Keratinocyte (primary cell): ENCODE results near the gene BRICD5. TPM values are rescaled to one million over a fixed set of nuclear protein-coding genes. Genes with fewer than 3 reads are reported as not detected.

ENCODE experiments used
- DNase-seq: peaks from one replicate; pipeline ENCODE4 v3.0.0-alpha.2; 2011; ENCODE audit warnings: low read depth, missing footprints, low spot score
- FAIRE-seq: peaks from 2 replicates; lab custom pipeline; 2011; peaks lifted over from hg19 to GRCh38; lab: Jason Lieb, UNC
- H2AFZ ChIP-seq: 2 replicates; pipeline ENCODE4 v1.6.0; 2012; ENCODE audit warnings: low read length, control low read depth, inconsistent platforms; ENCODE audit not compliant: control insufficient read depth
- H3K27ac ChIP-seq: 2 replicates; pipeline ENCODE4 v1.5.1; 2011; ENCODE audit warnings: low read length; ENCODE audit not compliant: control insufficient read depth, insufficient read depth
- H3K27me3 ChIP-seq: 3 replicates; pipeline ENCODE4 v1.6.0; 2011; ENCODE audit warnings: low read length; ENCODE audit not compliant: control insufficient read depth, insufficient read depth; ENCODE audit errors: extremely low read depth
- H3K36me3 ChIP-seq, 2 experiments: 2 replicates in 1 of 2; 3 replicates in 1 of 2; pipeline ENCODE4 v1.5.1; 2011; ENCODE audit warnings: low read length in 2 of 2, mild to moderate bottlenecking in 1 of 2; ENCODE audit not compliant: control insufficient read depth in 2 of 2, insufficient read depth in 2 of 2; ENCODE audit errors: extremely low read depth in 1 of 2
- H3K4me1 ChIP-seq: 3 replicates; pipeline ENCODE4 v1.5.1; 2011; ENCODE audit warnings: low read length; ENCODE audit not compliant: control insufficient read depth, insufficient read depth; ENCODE audit errors: extremely low read depth
- H3K4me2 ChIP-seq: 3 replicates; pipeline ENCODE4 v1.6.0; 2011; ENCODE audit warnings: low read depth, low read length; ENCODE audit not compliant: control insufficient read depth, insufficient read depth; ENCODE audit errors: extremely low read depth
- H3K4me3 ChIP-seq, 3 experiments: fragments of 200-600 bp in 1 of 3; sonication (generic) in 1 of 3; 2 replicates in 2 of 3; 3 replicates in 1 of 3; pipeline ENCODE4 v1.5.1; 2011 to 2016; ENCODE audit warnings: low read length in 3 of 3, mild to moderate bottlenecking in 3 of 3, control low read depth in 2 of 3, inconsistent platforms in 1 of 3, low read depth in 1 of 3, mixed read lengths in 1 of 3, mixed run types in 1 of 3, moderate library complexity in 1 of 3; ENCODE audit not compliant: control insufficient read depth in 2 of 3, insufficient read depth in 2 of 3; ENCODE audit errors: extremely low read depth in 1 of 3
- H3K79me2 ChIP-seq: 2 replicates; pipeline ENCODE4 v1.6.0; 2012; ENCODE audit warnings: low read length; ENCODE audit not compliant: control insufficient read depth, insufficient read depth
- H3K9ac ChIP-seq: 3 replicates; pipeline ENCODE4 v1.6.0; 2011; ENCODE audit warnings: low read length; ENCODE audit not compliant: control insufficient read depth, insufficient read depth; ENCODE audit errors: extremely low read depth
- H3K9me1 ChIP-seq: 3 replicates; pipeline ENCODE4 v1.6.0; 2011; ENCODE audit warnings: low read length; ENCODE audit not compliant: control insufficient read depth, insufficient read depth; ENCODE audit errors: extremely low read depth
- H3K9me3 ChIP-seq: 2 replicates; pipeline ENCODE4 v1.5.1; 2012; ENCODE audit warnings: low read depth, low read length; ENCODE audit not compliant: control insufficient read depth
- H4K20me1 ChIP-seq: 3 replicates; pipeline ENCODE4 v1.6.0; 2011; ENCODE audit warnings: low read length; ENCODE audit not compliant: control insufficient read depth, insufficient read depth; ENCODE audit errors: extremely low read depth
- EZH2 ChIP-seq: IDR thresholded peaks from one replicate; pipeline ENCODE4 v1.6.1; 2012; ENCODE audit warnings: inconsistent platforms, mild to moderate bottlenecking, low read length, moderate library complexity
- dilution Hi-C: fragments of 300-500 bp; cut with MboI; formaldehyde crosslinking; loops from one replicate; pipeline ENCODE4 v1.7.0; 2020; ENCODE audit warnings: low sequenced_read_pairs; ENCODE audit not compliant: extremely low pct_ligation_motif_present
- polyA plus RNA-seq, 5 experiments: library from polyadenylated mRNA; depleted of rRNA in 3 of 5; stranded (reverse) in 3 of 5; stranded (forward) in 1 of 5; unstranded in 1 of 5; fragments of >200 nt; gene quantifications; 1 replicate in 1 of 5; 2 replicates in 3 of 5; 3 replicates in 1 of 5; pipeline versions ENCODE4 v1.2.1 to v1.2.3, GENCODE V29; 2011 to 2012; ENCODE audit warnings: missing spikeins in 2 of 5, low read depth in 1 of 5, low replicate concordance in 1 of 5
- TF ChIP-seq, protein P1 (sequence below), 3 experiments: IDR thresholded peaks in 1 of 3; conservative IDR thresholded peaks in 1 of 3; optimal IDR thresholded peaks in 1 of 3; 2 replicates in 2 of 3; 3 replicates in 1 of 3; pipeline versions ENCODE3 to v1.5.1; 2011; ENCODE audit warnings: low read length in 3 of 3, mild to moderate bottlenecking in 3 of 3, moderate library complexity in 2 of 3, control low read depth in 1 of 3, inconsistent platforms in 1 of 3; ENCODE audit not compliant: insufficient read depth in 2 of 3; ENCODE audit errors: extremely low read depth in 1 of 3

The BRICD5 gene
- polyA plus RNA-seq, 1 donor (not counting 4 experiments of a cell fraction or from before 2014, with no cell fraction given): 1.8 TPM

- no peak overlapping the region for H3K27ac ChIP-seq
- H3K36me3 ChIP-seq: peaks cover 0 to 15% of the 10 kb centered on the region in 2 experiments
- no peaks in the 10 kb centered on the region for H3K27me3 ChIP-seq
- H3K9me3 ChIP-seq: no peaks in the 10 kb centered on the region
- dilution Hi-C loops: no loop called here
- H3K4me2 ChIP-seq: no peak overlapping the region
- no peak for FAIRE-seq
- DNase-seq: no peak
- no peaks in the 10 kb centered on the region for H4K20me1 ChIP-seq
- peaks cover 20% of the 10 kb centered on the region for H3K79me2 ChIP-seq
- no peak overlapping the region for H3K9ac ChIP-seq
- H2AFZ ChIP-seq: no peak overlapping the region
- peaks cover 13% of the 10 kb centered on the region for H3K4me1 ChIP-seq
- H3K4me3 ChIP-seq: no peak overlapping the region
- TF ChIP-seq EZH2: no peak
- TF ChIP-seq, protein P1, sequence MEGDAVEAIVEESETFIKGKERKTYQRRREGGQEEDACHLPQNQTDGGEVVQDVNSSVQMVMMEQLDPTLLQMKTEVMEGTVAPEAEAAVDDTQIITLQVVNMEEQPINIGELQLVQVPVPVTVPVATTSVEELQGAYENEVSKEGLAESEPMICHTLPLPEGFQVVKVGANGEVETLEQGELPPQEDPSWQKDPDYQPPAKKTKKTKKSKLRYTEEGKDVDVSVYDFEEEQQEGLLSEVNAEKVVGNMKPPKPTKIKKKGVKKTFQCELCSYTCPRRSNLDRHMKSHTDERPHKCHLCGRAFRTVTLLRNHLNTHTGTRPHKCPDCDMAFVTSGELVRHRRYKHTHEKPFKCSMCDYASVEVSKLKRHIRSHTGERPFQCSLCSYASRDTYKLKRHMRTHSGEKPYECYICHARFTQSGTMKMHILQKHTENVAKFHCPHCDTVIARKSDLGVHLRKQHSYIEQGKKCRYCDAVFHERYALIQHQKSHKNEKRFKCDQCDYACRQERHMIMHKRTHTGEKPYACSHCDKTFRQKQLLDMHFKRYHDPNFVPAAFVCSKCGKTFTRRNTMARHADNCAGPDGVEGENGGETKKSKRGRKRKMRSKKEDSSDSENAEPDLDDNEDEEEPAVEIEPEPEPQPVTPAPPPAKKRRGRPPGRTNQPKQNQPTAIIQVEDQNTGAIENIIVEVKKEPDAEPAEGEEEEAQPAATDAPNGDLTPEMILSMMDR (optimal IDR thresholded peaks at IDR 0.05 in 1 of 3, IDR thresholded peaks at IDR 0.05 in 1 of 3, conservative IDR thresholded peaks at IDR 0.05 in 1 of 3; ENCODE audit: extremely low read depth in 1 of 3, insufficient read depth in 2 of 3, low read length in 3 of 3): no peak
- no peaks in the 10 kb centered on the region for H3K9me1 ChIP-seq
Observed at GRCh38 chr16:2216330-2216729, 5.7 kb upstream of the BRICD5 start.

DNA sequence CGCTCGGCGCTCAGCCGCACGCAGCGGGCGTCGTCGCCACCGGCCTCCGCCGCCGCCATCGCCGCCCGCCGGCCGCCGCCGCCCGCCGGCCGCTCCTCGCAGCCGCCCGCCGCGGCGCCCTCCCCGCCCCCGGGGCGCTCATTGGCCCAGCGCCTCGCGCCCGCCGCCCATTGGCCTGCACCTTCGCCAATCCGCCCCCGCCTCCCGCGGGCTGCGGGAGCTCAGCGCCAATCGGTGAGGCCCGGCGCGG, 4.0 kb upstream of the BRICD5 start, which contains the start of gene PGP:
TSS of gene PGP (minus strand) at position 122 of the 250 bp plus-strand sequence. CDS start at position 59, 63 bp downstream.
- dilution Hi-C loops: no loop called here
- Histone ChIP-seq H3K36me3 (peaks cover 0 to 15% of the 10 kb centered on the region in 2 experiments), H3K9me1 (no peaks in the 10 kb centered on the region), H3K27me3 (no peaks in the 10 kb centered on the region), H3K4me1 (peaks cover 13% of the 10 kb centered on the region), H4K20me1 (no peaks in the 10 kb centered on the region), H3K4me2 (peak within 1 kb of the TSS; percentile 96), H3K4me3 (peak within 1 kb of the TSS; percentile 61 to 93 (median 80)), H3K27ac (peak within 1 kb of the TSS; percentile 90), H3K9ac (peak within 1 kb of the TSS; percentile 92), H2AFZ (peak within 1 kb of the TSS; percentile 89), H3K79me2 (peaks cover 20% of the 10 kb centered on the region), H3K9me3 (no peaks in the 10 kb centered on the region)
- FAIRE-seq (no peak), DNase-seq (no peak)
- TF ChIP-seq, protein P1 (optimal IDR thresholded peaks at IDR 0.05 in 1 of 3, IDR thresholded peaks at IDR 0.05 in 1 of 3, conservative IDR thresholded peaks at IDR 0.05 in 1 of 3; ENCODE audit: extremely low read depth in 1 of 3, insufficient read depth in 2 of 3, low read length in 3 of 3): no peak
- no peak for TF ChIP-seq EZH2
